PC-3 (cell line): ENCODE data around the gene PROKR1. TPM values are rescaled to one million over a fixed set of nuclear protein-coding genes. Genes with fewer than 3 reads are reported as not detected.

Experiments
- ATAC-seq: fragments of 200-7000 bp; cut with Tn5 transposase; 2 replicates; pipeline ENCODE4 v1.9.1; 2020; ENCODE audit warnings: mild to moderate bottlenecking, moderate library complexity
- BruUV-seq: library from RNA; stranded (reverse); fragments of 400-500 nt; replicated peaks from 2 replicates; lab custom pipeline; 2021; lab: Mats Ljungman, UMichigan
- CTCF ChIA-PET: fragments of 300-600 bp; sonication (Branson Sonifier 250); formaldehyde crosslinking; loops from one replicate; lab custom pipeline; 2022; ENCODE audit warnings: antibody characterized with exemption; lab: Charles Lee
- POLR2A ChIA-PET: fragments of 300-600 bp; sonication (Branson Sonifier 250); formaldehyde crosslinking; loops from one replicate; lab custom pipeline; 2022; ENCODE audit warnings: antibody characterized with exemption; ENCODE audit not compliant: unreplicated experiment; lab: Charles Lee
- DNase-seq: peaks from one replicate; pipeline ENCODE4 v3.0.0-alpha.2; 2015
- H2AFZ ChIP-seq: fragments of 300-600 bp; sonication (generic); 2 replicates; pipeline ENCODE4 v1.6.0; 2016; ENCODE audit warnings: antibody characterized with exemption, low read length
- H3F3A ChIP-seq: fragments of 300-600 bp; sonication (generic); one replicate; pipeline ENCODE4 v1.6.0; 2017; ENCODE audit warnings: antibody characterized with exemption, low read length, control low read depth, mild to moderate bottlenecking; ENCODE audit not compliant: unreplicated experiment
- H3K27ac ChIP-seq: fragments of 300-600 bp; sonication (generic); 2 replicates; pipeline ENCODE4 v1.5.1; 2016; ENCODE audit warnings: mild to moderate bottlenecking, low read length
- H3K27me3 ChIP-seq: fragments of 300-600 bp; sonication (generic); 2 replicates; pipeline ENCODE4 v1.6.1; 2016; ENCODE audit warnings: low read length, mixed read lengths
- H3K36me3 ChIP-seq: fragments of 300-600 bp; sonication (generic); 2 replicates; pipeline ENCODE4 v1.6.1; 2016; ENCODE audit warnings: low read depth, mixed run types, low read length, mixed read lengths
- H3K4me1 ChIP-seq: fragments of 300-600 bp; sonication (generic); 2 replicates; pipeline ENCODE4 v1.5.1; 2016; ENCODE audit warnings: low read length; ENCODE audit not compliant: insufficient read depth
- H3K4me2 ChIP-seq: fragments of 300-600 bp; sonication (generic); 2 replicates; pipeline ENCODE4 v1.6.0; 2016; ENCODE audit warnings: low read length
- H3K4me3 ChIP-seq: fragments of 300-600 bp; sonication (generic); 2 replicates; pipeline ENCODE4 v1.5.1; 2016; ENCODE audit warnings: mild to moderate bottlenecking, low read length, mixed read lengths
- H3K79me2 ChIP-seq: fragments of 300-600 bp; sonication (generic); 2 replicates; pipeline ENCODE4 v1.6.1; 2017; ENCODE audit warnings: low read length, mixed read lengths
- H3K9ac ChIP-seq: fragments of 300-600 bp; sonication (generic); 2 replicates; pipeline ENCODE4 v1.6.0; 2016; ENCODE audit warnings: mild to moderate bottlenecking, low read length
- H3K9me2 ChIP-seq: fragments of 300-600 bp; sonication (generic); replicated peaks from 2 replicates; pipeline ENCODE4 v1.6.1; 2016; ENCODE audit warnings: mixed run types, low read length, mixed read lengths
- H3K9me3 ChIP-seq: fragments of 300-600 bp; sonication (generic); 2 replicates; pipeline ENCODE4 v1.6.1; 2016; ENCODE audit warnings: low read length, mixed read lengths
- H4K20me1 ChIP-seq: fragments of 300-600 bp; sonication (generic); 2 replicates; pipeline ENCODE4 v1.6.1; 2016; ENCODE audit warnings: low read length, mixed read lengths
- CTCF ChIP-seq: fragments of 300-600 bp; sonication (generic); conservative IDR thresholded peaks from 2 replicates; pipeline ENCODE4 v1.5.1; 2017; ENCODE audit warnings: antibody characterized with exemption, low read depth, mild to moderate bottlenecking, low read length
- EZH2 ChIP-seq: fragments of 300-600 bp; sonication (generic); IDR thresholded peaks from one replicate; pipeline ENCODE4 v1.6.1; 2017; ENCODE audit warnings: antibody characterized with exemption, mild to moderate bottlenecking, low read length; ENCODE audit not compliant: unreplicated experiment
- EZH2phosphoT487 ChIP-seq: fragments of 300-600 bp; sonication (generic); IDR thresholded peaks from 2 replicates; pipeline ENCODE4 v1.6.1; 2018; ENCODE audit warnings: mild to moderate bottlenecking, antibody characterized with exemption, low read length, borderline replicate concordance
- intact Hi-C: fragments of 100-400 bp; cut with micrococcal nuclease; formaldehyde crosslinking; loops from 2 replicates; pipeline ENCODE4 v1.9.0; 2023
- total RNA-seq: library from RNA; depleted of rRNA; stranded (reverse); fragments of >200 nt; gene quantifications from 2 replicates; pipeline ENCODE4 v1.2.3, GENCODE V29; 2014

PROKR1 gene
- total RNA-seq, 1 experiment from 2014 or later, result 0.26 TPM

- H3K79me2 ChIP-seq, result no peaks in the 10 kb centered on the region
- H3K9ac ChIP-seq, result no peak overlapping the region
- no peak for ATAC-seq
- H2AFZ ChIP-seq, result no peak overlapping the region; the same call in 1 of the 2 replicates
- ChIA-PET POLR2A (no interaction called here), CTCF (no interaction called here)
- H3K9me2 ChIP-seq, result peaks cover 4% of the 10 kb centered on the region; the same call in 1 of the 2 replicates
- TF ChIP-seq EZH2, result no peak
- TF ChIP-seq CTCF, result no peak
- no peak for TF ChIP-seq EZH2phosphoT487
- H3K9me3 ChIP-seq, result no peaks in the 10 kb centered on the region
- no TSS peak for BruUV-seq
- peak overlapping the region; percentile 24; the same call in 1 of the 2 replicates for H3K4me2 ChIP-seq
- DNase-seq, result no peak
- H3K27me3 ChIP-seq, result peaks cover 24% of the 10 kb centered on the region
- no peak overlapping the region for H3K4me3 ChIP-seq
- no peaks in the 10 kb centered on the region for H4K20me1 ChIP-seq
- no peaks in the 10 kb centered on the region for H3F3A ChIP-seq
- H3K4me1 ChIP-seq, result peaks cover 10% of the 10 kb centered on the region; the same call in 1 of the 2 replicates
- intact Hi-C loops, result no loop called here
- no peak overlapping the region for H3K27ac ChIP-seq
- no peaks in the 10 kb centered on the region for H3K36me3 ChIP-seq
Observed at GRCh38 chr2:68653034-68653433, 9.7 kb downstream of the PROKR1 start.

- Histone ChIP-seq H3K9me2 (peaks cover 4% of the 10 kb centered on the region; the same call in 1 of the 2 replicates), H4K20me1 (no peaks in the 10 kb centered on the region), H3K4me1 (peaks cover 10% of the 10 kb centered on the region; the same call in 1 of the 2 replicates), H3K9ac (no peak overlapping the region), H2AFZ (no peak overlapping the region; the same call in 1 of the 2 replicates), H3K4me3 (no peak overlapping the region), H3K9me3 (no peaks in the 10 kb centered on the region), H3K27me3 (peaks cover 27% of the 10 kb centered on the region), H3F3A (no peaks in the 10 kb centered on the region), H3K79me2 (no peaks in the 10 kb centered on the region), H3K4me2 (peak overlapping the region; percentile 24), H3K36me3 (no peaks in the 10 kb centered on the region), H3K27ac (no peak overlapping the region)
- no TSS peak for BruUV-seq
- ChIA-PET CTCF (no interaction called here), POLR2A (interaction anchor here (0.7 kb wide), 1 partner anchor 176 kb away, joined by 5 read pairs; no protein-coding TSS in a partner anchor)
- no peak for TF ChIP-seq CTCF
- TF ChIP-seq EZH2, result no peak
- no peak for TF ChIP-seq EZH2phosphoT487
- DNase-seq (peak; percentile 76), ATAC-seq (peak; percentile 93)
- intact Hi-C loops, result no loop called here
Observed at GRCh38 chr2:68653538-68653982, 10.2 kb downstream of the PROKR1 start.

- Histone ChIP-seq H3K9ac (no peak overlapping the region), H3K9me3 (no peaks in the 10 kb centered on the region), H3K27me3 (peaks cover 29% of the 10 kb centered on the region), H3K27ac (no peak overlapping the region), H3K79me2 (no peaks in the 10 kb centered on the region), H3K36me3 (no peaks in the 10 kb centered on the region), H3K4me1 (peaks cover 8% of the 10 kb centered on the region; the same call in 1 of the 2 replicates), H3F3A (no peaks in the 10 kb centered on the region), H3K9me2 (peaks cover 4% of the 10 kb centered on the region; the same call in 1 of the 2 replicates), H4K20me1 (no peaks in the 10 kb centered on the region), H3K4me3 (no peak overlapping the region), H3K4me2 (no peak overlapping the region), H2AFZ (no peak overlapping the region)
- no peak for DNase-seq
- BruUV-seq, result no TSS peak
- intact Hi-C loops, result no loop called here
- no peak for ATAC-seq
- ChIA-PET CTCF (no interaction called here), POLR2A (no interaction called here)
- TF ChIP-seq EZH2, result no peak
- no peak for TF ChIP-seq EZH2phosphoT487
- no peak for TF ChIP-seq CTCF
Observed at GRCh38 chr2:68658266-68658665, 14.9 kb downstream of the PROKR1 start.
